Raji (cell line): Measurements from ENCODE around the gene GABBR2.

ENCODE experiments used
- POLR2A ChIP-seq: IDR thresholded peaks from 2 replicates; pipeline ENCODE4 v1.6.1; 2011; ENCODE audit warnings: low read depth, low read length, control low read depth; ENCODE audit not compliant: insufficient read depth

Gene GABBR2

DNA sequence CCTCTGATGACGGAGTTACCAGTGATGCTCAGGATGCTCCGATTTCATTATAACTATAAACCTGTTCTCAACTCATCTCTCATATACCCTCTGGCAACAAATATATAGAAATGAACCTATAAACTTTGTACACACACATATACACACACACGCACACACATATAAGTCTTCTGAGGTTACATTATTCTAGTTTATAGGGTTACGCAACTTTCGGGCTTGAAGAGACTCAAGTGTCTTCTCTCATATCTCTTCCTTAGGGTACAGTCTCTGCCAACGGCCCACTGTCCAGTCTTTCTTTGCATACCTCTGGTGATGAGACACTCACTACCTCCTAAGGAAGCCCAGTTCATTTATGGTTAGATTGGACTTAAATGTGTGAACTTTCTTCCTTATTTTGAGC lies 383.9 kb downstream of the GABBR2 start:
- TF ChIP-seq POLR2A, result no peak

DNA sequence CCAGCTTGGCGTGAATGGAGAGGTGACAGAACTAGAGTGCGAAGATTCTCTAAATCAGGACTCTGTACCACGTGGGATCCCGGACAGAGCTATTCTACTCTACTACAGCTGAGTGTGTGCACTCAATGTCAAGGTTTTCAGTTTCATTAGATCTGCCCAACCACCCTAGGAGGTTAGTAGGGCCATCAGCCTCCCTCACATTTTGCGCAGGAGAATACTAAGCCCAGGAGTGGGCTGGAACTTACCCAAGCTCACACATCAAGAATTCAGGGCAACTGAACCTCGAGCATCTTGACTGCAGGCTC lies 385.0 kb downstream of the GABBR2 start:
- TF ChIP-seq POLR2A, result no peak

GRCh38 chr9:98323051-98323830 lies 385.5 kb downstream of the GABBR2 start:
- TF ChIP-seq POLR2A, result no peak

- no peak for TF ChIP-seq POLR2A
Measured at GRCh38 chr9:98321269-98321668, 387.5 kb downstream of the GABBR2 start.

GRCh38 chr9:98318834-98319478 lies 389.8 kb downstream of the GABBR2 start:
- TF ChIP-seq POLR2A, result no peak

- TF ChIP-seq POLR2A, result no peak
Measured at GRCh38 chr9:98318041-98318790, 390.5 kb downstream of the GABBR2 start.

DNA sequence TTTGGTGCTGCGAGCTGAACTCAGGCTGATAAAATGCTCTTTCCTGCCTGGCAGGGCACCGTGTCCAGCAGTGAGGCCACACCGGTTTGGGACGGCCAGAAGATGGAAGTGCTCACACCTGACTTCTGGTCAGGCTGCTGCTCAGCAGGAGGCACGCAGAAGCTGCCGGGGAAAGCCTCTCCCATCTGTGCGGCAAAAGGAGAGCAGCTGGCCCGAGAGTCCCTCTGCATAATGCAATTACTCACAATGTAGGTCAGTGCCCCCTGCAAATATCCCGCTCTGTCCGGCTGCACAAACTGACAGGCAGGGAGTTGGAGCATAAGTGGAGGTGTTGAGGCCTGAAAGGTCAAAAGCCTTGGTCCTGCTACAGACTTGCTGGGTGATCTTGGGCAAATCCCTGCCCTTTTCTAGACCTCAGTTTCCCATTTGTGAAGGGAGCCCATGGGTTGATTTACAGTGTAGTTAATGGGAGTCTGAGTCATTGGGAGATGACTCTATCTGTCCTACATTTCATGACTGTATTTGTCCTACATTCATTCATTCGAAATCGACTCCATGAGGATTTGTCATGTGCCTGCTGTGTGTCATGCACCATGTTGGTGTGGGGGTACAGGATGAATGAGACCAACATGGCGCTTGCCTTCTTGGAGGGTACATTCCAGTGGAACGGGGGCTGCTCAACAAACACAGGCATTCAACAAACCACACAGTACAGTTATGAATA lies 391.4 kb downstream of the GABBR2 start:
- no peak for TF ChIP-seq POLR2A

DNA sequence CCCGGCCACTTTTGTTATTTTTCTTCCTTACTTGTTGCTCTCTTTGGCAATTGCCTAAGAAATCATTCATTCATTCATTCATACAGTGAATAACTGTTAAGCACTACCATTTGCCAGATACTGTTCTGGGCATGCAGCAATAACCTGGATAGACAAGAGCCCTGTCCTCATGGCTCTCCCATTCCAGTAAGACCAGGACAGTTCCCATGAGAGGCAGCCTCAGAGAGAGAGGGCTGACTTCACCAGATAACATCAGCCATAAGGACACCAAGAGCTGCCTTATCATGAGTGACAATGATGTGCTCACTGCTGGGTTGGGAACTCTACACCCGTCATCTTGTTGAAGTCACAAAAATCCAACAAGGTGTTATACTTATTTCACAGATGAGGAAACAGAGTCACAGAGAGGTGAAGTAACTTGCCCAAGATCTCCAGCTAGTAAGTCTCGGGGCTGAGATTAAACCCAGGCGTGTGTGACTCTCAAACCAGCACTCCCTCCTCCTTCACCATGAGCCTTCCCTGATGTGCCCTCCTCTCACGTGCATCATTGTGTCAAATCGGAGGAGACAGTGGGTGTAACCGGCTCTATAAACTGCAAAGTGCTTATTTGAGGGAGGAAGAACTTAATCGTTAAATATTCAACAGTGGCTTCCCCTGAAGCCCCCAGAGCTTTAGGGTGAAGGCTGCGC lies 392.1 kb downstream of the GABBR2 start:
- TF ChIP-seq POLR2A, result no peak

GRCh38 chr9:98315551-98316060 lies 393.1 kb downstream of the GABBR2 start:
- TF ChIP-seq POLR2A, result no peak

DNA sequence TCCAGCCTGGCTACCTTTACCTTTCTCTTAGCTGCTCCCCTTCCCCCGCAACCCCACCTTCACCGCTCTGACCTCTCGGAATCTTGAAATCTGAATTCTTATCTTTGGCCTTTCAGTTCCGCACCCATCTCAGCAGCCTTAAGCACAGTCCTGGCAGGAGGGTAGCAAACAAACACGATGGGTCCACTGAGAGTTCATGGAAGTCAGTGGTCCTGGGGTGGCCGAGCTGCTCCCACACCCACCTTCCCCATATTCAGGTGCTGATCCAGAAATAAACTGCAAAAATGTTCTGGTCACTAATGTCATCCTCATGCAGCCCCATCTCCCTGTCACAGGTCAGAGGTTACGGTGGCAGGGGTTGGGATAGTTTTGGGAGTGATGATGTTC lies 393.7 kb downstream of the GABBR2 start:
- TF ChIP-seq POLR2A, result no peak

- no peak for TF ChIP-seq POLR2A
Measured at GRCh38 chr9:98314381-98315066, 394.2 kb downstream of the GABBR2 start.

DNA sequence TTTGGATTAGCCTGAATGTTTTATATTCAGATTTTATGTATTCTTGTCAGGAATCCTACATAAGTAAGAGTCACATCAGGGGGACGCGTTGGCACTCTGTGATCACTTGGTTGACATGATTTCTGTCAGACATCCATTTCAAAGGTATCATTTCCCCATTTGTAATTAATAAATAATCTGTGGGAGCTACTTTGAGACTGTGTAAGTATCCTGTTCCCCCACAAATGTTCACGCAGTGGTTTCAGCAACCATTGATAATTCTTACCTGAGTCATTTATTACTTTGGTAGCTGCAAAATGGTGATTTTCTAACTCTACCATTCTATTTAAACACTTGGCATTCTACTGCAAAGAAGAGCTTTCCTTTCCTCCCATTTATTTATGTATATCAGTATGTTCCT lies 396.4 kb downstream of the GABBR2 start:
- no peak for TF ChIP-seq POLR2A

- no peak for TF ChIP-seq POLR2A
Measured at GRCh38 chr9:98311541-98311940, 397.2 kb downstream of the GABBR2 start.

DNA sequence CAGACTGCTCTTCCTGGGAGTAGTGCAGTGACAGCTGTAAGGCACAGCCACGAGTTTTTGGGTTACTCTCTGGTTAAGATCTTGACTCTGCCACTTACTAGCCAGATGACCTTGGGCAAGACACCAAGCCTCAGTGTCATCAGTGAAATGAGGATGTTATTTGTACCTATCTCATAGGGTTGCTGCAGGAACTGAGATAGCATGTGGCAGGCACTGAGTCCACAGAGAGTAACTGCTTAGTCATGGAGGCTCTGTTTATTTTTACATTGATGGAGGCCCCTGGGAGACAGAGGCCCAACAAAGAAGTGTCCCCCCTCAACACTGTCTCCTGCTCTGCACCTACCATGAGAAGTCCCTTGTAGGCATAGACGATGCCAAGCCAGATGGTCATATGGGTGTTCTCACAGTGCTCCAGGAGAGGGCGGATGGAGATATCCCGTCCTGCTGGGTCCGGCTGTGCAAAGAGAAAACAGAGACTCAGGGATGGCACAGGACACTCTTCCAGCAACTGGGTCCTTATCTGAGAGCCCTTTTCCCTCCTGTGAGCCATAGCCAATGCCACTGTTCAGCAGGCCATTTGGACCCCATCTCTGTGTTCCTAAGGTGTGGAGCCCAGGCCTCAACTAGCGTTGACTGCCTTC lies 397.9 kb downstream of the GABBR2 start:
- no peak for TF ChIP-seq POLR2A
